Activated naive CD8-positive, alpha-beta T cell treated with anti-CD3 and anti-CD28 coated beads, Interleukin-2, amount 10 ng/mL, durations not matched to agents 7 days and 5 days (primary cell): ENCODE results near the gene EAF2. TPM values are rescaled to one million over a fixed set of nuclear protein-coding genes. Genes with fewer than 3 reads are reported as not detected.
"Not testable (repeated sequence)": the region's sequence is repeated elsewhere in the genome, so short reads cannot be mapped to it uniquely, and the experiment has no call there.

Experiments
- ATAC-seq: fragments of 150-1000 bp; cut with Tn5 transposase; one replicate; pipeline ENCODE4 v1.10.0; 2021; ENCODE audit warnings: low read depth, moderate library complexity
- POLR2A ChIA-PET: fragments of 350-600 bp; sonication (Branson Sonifier 250); formaldehyde crosslinking; loops from one replicate; lab custom pipeline; 2021; ENCODE audit warnings: antibody characterized with exemption; lab: Charles Lee
- DNase-seq: peaks from one replicate; pipeline ENCODE4 v3.0.0; 2021
- H3K27ac Mint-ChIP-seq: one replicate; pipeline ENCODE4 v1.8.0; 2022; ENCODE audit warnings: mild to moderate bottlenecking, mixed read lengths
- H3K27me3 Mint-ChIP-seq: one replicate; pipeline ENCODE4 v1.8.0; 2022; ENCODE audit warnings: mild to moderate bottlenecking, moderate library complexity, mixed read lengths
- H3K36me3 Mint-ChIP-seq: one replicate; pipeline ENCODE4 v1.8.0; 2021; ENCODE audit warnings: mild to moderate bottlenecking, mixed read lengths
- H3K4me1 Mint-ChIP-seq: one replicate; pipeline ENCODE4 v1.8.0; 2021; ENCODE audit warnings: mixed read lengths
- H3K4me3 Mint-ChIP-seq: one replicate; pipeline ENCODE4 v1.8.0; 2022; ENCODE audit warnings: mild to moderate bottlenecking, moderate library complexity, mixed read lengths
- H3K9me3 Mint-ChIP-seq: one replicate; pipeline ENCODE4 v1.8.0; 2021; ENCODE audit warnings: mixed read lengths
- total RNA-seq, 2 experiments: library from RNA; stranded (reverse); gene quantifications; one replicate each; pipeline ENCODE4 v1.2.3, GENCODE V29; 2021

Gene EAF2
- total RNA-seq, 2 experiments from 2014 or later, result 11.4 to 13.3 TPM

DNA sequence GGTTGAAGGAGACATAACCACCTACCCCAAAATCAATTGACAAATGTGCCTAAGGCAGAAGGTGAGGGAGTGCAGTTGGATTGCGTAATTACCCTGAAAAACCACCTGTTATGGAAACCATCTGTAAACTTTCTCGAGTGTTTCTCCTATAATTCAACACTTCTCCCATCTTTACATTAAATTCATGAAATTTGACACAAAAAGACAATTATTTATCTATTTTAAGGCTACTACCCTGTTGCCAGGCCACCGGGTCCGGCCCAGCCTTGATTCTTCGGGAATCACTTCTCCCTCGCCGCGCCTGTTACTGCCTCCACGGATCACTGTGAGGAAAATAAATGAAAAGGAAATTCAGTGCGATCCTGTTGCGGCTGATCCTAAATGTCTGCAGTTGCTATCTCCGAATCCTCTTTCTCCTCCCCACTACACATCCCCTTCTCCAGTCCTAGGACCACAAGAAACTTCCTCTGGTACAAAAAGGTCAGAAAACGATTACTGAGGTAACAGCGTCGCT lies 795 bp upstream of the EAF2 start:
- peak overlapping the region; percentile 95 for H3K4me3 Mint-ChIP-seq
- ATAC-seq (no peak), DNase-seq (peak; percentile 35)
- peak overlapping the region; percentile 90 for H3K27ac Mint-ChIP-seq
- H3K4me1 Mint-ChIP-seq, result peaks cover 37% of the 10 kb centered on the region
- peaks cover 27% of the 10 kb centered on the region for H3K36me3 Mint-ChIP-seq
- no peaks in the 10 kb centered on the region for H3K27me3 Mint-ChIP-seq
- POLR2A ChIA-PET, result interaction anchor here (1.4 to 1.7 kb wide), 4 partner anchors 9 to 86 kb away, joined by 4 to 9 read pairs (median 6); partner anchors contain the start of gene GOLGB1
- H3K9me3 Mint-ChIP-seq, result no peaks in the 10 kb centered on the region

- H3K4me1 Mint-ChIP-seq, result peaks cover 37% of the 10 kb centered on the region
- H3K27me3 Mint-ChIP-seq, result no peaks in the 10 kb centered on the region
- POLR2A ChIA-PET, result interaction anchor here (1.0 to 1.7 kb wide), 5 partner anchors 8 to 519 kb away, joined by 4 to 9 read pairs (median 5); partner anchors contain the start of gene GOLGB1
- H3K27ac Mint-ChIP-seq, result peak overlapping the region; percentile 90
- H3K9me3 Mint-ChIP-seq, result no peaks in the 10 kb centered on the region
- peaks cover 29% of the 10 kb centered on the region for H3K36me3 Mint-ChIP-seq
- peak; percentile 23 for ATAC-seq
- H3K4me3 Mint-ChIP-seq, result peak overlapping the region; percentile 95
- no peak for DNase-seq
Measured at GRCh38 chr3:121835465-121835801, 424 bp downstream of the EAF2 start.

DNA sequence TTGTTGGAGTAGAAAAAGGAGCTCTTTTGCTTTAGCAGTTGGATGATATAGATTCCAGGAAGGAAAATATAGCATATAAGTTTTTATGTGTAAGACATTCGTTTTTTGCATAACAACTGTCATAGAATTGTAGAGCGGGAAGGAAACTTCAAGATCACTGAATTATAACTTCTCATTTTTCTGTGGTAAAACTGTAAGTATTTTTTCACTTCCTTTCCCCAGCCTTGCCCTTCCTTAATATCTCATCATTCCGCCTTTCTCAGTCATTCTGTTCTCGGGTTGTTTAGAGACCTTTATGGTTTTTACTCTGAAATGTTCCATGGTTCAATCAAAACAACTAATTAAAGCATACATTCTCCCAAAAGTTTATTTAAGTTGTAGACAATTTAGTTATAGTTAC lies 1.1 kb downstream of the EAF2 start:
- Mint-ChIP-seq H3K27me3 (no peaks in the 10 kb centered on the region), H3K4me3 (peak overlapping the region; percentile 95), H3K27ac (peak overlapping the region; percentile 62), H3K36me3 (peaks cover 29% of the 10 kb centered on the region), H3K4me1 (peaks cover 33% of the 10 kb centered on the region), H3K9me3 (no peaks in the 10 kb centered on the region)
- POLR2A ChIA-PET, result no interaction called here
- no peak for ATAC-seq
- DNase-seq, result no peak

- Mint-ChIP-seq H3K27ac (no peak overlapping the region), H3K27me3 (no peaks in the 10 kb centered on the region), H3K4me1 (peaks cover 33% of the 10 kb centered on the region), H3K9me3 (no peaks in the 10 kb centered on the region), H3K4me3 (peak overlapping the region; percentile 95), H3K36me3 (peaks cover 27% of the 10 kb centered on the region)
- ATAC-seq (no peak), DNase-seq (no peak)
- POLR2A ChIA-PET, result no interaction called here
Measured at GRCh38 chr3:121836481-121836880, 1.5 kb downstream of the EAF2 start.

- no peak for DNase-seq
- no peak overlapping the region for H3K4me3 Mint-ChIP-seq
- H3K9me3 Mint-ChIP-seq, result no peaks in the 10 kb centered on the region
- peaks cover 16% of the 10 kb centered on the region for H3K4me1 Mint-ChIP-seq
- POLR2A ChIA-PET, result no interaction called here
- no peak overlapping the region for H3K27ac Mint-ChIP-seq
- no peak for ATAC-seq
- H3K36me3 Mint-ChIP-seq, result peaks cover 12% of the 10 kb centered on the region
- no peaks in the 10 kb centered on the region for H3K27me3 Mint-ChIP-seq
Measured at GRCh38 chr3:121839962-121840361, 5.0 kb downstream of the EAF2 start.

DNA sequence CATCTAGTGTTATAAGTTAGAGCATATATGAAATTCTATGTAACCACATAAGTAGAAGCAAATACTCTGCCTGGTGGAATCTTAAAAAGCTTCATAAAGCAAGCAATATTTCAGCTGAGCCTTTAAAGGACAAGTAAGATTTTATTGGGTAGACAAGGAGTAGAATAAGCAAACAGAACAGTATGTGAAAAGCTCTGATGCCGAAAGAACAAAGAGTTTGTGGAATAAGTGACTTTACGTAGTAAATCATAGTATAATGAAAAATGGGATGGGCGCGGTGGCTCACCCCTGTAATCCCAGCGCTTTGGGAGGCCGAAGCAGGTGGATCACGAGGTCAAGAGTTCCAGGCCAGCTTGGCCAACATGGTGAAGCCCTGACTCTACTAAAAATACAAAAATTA lies 9.9 kb downstream of the EAF2 start:
- POLR2A ChIA-PET, result no interaction called here
- Mint-ChIP-seq H3K36me3 (peaks cover 12% of the 10 kb centered on the region), H3K27ac (no peak overlapping the region), H3K4me3 (no peak overlapping the region), H3K4me1 (no peaks in the 10 kb centered on the region), H3K27me3 (no peaks in the 10 kb centered on the region), H3K9me3 (no peaks in the 10 kb centered on the region)
- DNase-seq (no peak), ATAC-seq (no peak)

DNA sequence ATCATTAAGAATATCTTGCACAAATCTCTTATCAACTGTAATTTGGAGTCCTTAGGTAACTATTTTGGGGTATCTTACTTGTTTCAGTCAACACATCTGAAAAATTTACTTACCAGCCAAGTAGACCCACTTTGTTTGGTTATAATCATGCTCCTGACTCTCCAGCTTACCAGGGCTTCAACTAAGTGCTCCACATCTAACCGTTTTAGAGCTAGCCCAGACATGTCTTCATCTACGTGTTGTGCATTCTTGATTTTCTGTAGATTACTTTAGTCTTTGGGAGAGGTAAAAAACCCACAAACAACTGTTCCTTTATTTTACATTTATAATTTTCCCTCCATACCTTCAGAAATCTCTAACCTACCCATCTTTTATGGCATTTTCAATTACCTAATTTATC lies 17.2 kb downstream of the EAF2 start:
- peaks cover 8% of the 10 kb centered on the region for H3K36me3 Mint-ChIP-seq
- no peak overlapping the region for H3K4me3 Mint-ChIP-seq
- H3K27ac Mint-ChIP-seq, result no peak overlapping the region
- H3K4me1 Mint-ChIP-seq, result no peaks in the 10 kb centered on the region
- POLR2A ChIA-PET, result interaction anchor here (0.6 kb wide), 1 partner anchor 233 kb away, joined by 3 read pairs; no protein-coding TSS in a partner anchor
- ATAC-seq (no peak), DNase-seq (no peak)
- H3K9me3 Mint-ChIP-seq, result no peaks in the 10 kb centered on the region
- no peaks in the 10 kb centered on the region for H3K27me3 Mint-ChIP-seq

- Mint-ChIP-seq H3K27me3 (no peaks in the 10 kb centered on the region), H3K27ac (no peak overlapping the region), H3K36me3 (peaks cover 27% of the 10 kb centered on the region), H3K4me3 (no peak overlapping the region), H3K4me1 (no peaks in the 10 kb centered on the region), H3K9me3 (peaks cover 3% of the 10 kb centered on the region)
- no peak for ATAC-seq
- no peak for DNase-seq
- POLR2A ChIA-PET, result no interaction called here
Measured at GRCh38 chr3:121855555-121855954, 20.5 kb downstream of the EAF2 start.

DNA sequence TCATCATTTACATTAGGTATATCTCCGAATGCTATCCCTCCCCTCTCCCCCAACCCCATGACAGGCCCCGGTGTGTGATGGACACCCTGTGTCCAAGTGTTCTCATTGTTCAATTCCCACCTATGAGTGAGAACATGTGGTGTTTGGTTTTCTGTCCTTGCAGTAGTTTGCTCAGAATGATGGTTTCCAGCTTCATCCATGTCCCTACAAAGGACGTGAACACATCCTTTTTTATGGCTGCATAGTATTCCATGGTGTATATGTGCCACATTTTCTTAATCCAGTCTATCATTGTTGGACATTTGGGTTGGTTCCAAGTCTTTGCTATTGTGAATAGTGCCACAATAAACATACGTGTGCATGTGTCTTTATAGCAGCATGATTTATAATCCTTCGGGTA lies 22.8 kb downstream of the EAF2 start:
- not testable (repeated sequence) for H3K27me3 Mint-ChIP-seq, ATAC-seq, H3K27ac Mint-ChIP-seq, H3K4me3 Mint-ChIP-seq, H3K4me1 Mint-ChIP-seq, DNase-seq, H3K9me3 Mint-ChIP-seq
- peaks cover 42% of the 10 kb centered on the region for H3K36me3 Mint-ChIP-seq
- POLR2A ChIA-PET, result interaction anchor here (0.7 kb wide), 1 partner anchor 223 kb away, joined by 3 read pairs; no protein-coding TSS in a partner anchor

DNA sequence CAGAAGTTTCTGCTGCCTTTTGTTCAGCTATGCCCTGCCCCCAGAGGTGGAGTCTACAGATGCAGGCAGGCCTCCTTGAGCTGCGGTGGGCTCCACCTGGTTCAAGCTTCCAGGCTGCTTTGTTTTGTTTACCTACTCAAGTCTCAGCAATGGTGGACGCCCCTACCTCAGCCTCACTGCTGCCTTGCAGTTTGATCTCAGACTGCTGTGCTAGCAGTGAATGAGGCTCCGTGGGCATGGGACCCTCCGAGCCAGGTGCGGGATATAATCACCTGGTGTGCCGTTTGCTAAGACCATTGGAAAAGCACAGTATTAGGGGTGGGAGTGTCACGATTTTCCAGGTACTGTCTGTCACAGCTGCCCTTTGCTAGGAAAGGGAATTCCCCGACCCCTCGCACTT lies 28.2 kb downstream of the EAF2 start:
- DNase-seq, H3K27me3 Mint-ChIP-seq, H3K27ac Mint-ChIP-seq, H3K4me3 Mint-ChIP-seq, ATAC-seq, H3K4me1 Mint-ChIP-seq, POLR2A ChIA-PET, H3K9me3 Mint-ChIP-seq: not testable (repeated sequence)
- peaks cover 47% of the 10 kb centered on the region for H3K36me3 Mint-ChIP-seq

- POLR2A ChIA-PET, result no interaction called here
- H3K9me3 Mint-ChIP-seq, result no peaks in the 10 kb centered on the region
- no peaks in the 10 kb centered on the region for H3K27me3 Mint-ChIP-seq
- no peak overlapping the region for H3K4me3 Mint-ChIP-seq
- H3K4me1 Mint-ChIP-seq, result no peaks in the 10 kb centered on the region
- no peak for DNase-seq
- H3K27ac Mint-ChIP-seq, result no peak overlapping the region
- peaks cover 45% of the 10 kb centered on the region for H3K36me3 Mint-ChIP-seq
- ATAC-seq, result no peak
Measured at GRCh38 chr3:121863801-121864200, 28.8 kb downstream of the EAF2 start.

- H3K9me3 Mint-ChIP-seq, result no peaks in the 10 kb centered on the region
Measured at GRCh38 chr3:121869736-121870135, 34.7 kb downstream of the EAF2 start.

DNA sequence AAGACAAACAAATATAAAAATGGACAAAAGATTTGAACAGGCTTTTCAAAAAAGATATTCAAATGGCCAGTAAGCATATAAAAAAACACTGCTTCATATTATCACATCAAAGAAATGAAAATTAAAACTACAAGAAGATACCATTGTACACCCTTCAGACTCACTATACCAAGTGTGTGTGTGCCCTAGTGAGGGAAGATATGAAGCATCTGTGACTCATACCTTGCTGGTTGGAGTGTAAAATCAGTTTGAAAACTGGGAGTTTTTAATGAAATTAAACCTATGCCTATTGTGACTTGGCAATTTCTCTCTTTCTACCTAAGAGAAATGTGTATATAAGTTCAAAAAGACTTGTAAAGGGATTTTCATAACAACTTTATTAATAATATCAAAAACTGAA lies 35.7 kb downstream of the EAF2 start:
- no peak overlapping the region for H3K4me3 Mint-ChIP-seq
- no peak for DNase-seq
- no peak overlapping the region for H3K27ac Mint-ChIP-seq
- POLR2A ChIA-PET, result no interaction called here
- peaks cover 25% of the 10 kb centered on the region for H3K36me3 Mint-ChIP-seq
- H3K9me3 Mint-ChIP-seq, result no peaks in the 10 kb centered on the region
- ATAC-seq, result no peak
- no peaks in the 10 kb centered on the region for H3K27me3 Mint-ChIP-seq
- no peaks in the 10 kb centered on the region for H3K4me1 Mint-ChIP-seq

More at GRCh38 chr3:121869736-121870135, 34.7 kb downstream of the EAF2 start:
- Mint-ChIP-seq H3K27ac (no peak overlapping the region), H3K36me3 (peaks cover 22% of the 10 kb centered on the region), H3K4me1 (no peaks in the 10 kb centered on the region), H3K27me3 (no peaks in the 10 kb centered on the region), H3K4me3 (no peak overlapping the region)
- POLR2A ChIA-PET, result no interaction called here
- ATAC-seq, result no peak
- DNase-seq, result no peak

DNA sequence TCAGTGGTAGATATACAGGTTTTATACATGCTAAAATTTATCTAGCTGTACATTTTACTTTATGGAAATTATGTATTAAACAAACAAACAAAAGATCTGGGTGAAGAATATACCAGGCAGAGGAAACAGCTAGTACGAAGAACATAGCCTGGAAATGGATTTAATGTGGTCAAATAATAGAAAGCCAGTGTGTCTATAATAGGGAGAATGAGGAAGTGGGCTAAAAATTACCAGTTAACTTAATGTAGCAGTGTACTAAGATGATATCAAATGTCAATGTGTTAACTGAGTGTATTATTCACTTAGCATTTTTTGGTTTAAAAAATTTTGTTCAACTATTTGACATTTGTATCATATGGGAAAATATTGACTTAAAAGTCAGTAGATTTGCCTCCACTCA lies 36.4 kb downstream of the EAF2 start:
- DNase-seq (no peak), ATAC-seq (no peak)
- POLR2A ChIA-PET, result no interaction called here
- H3K4me1 Mint-ChIP-seq, result no peaks in the 10 kb centered on the region
- H3K36me3 Mint-ChIP-seq, result peaks cover 22% of the 10 kb centered on the region
- H3K27me3 Mint-ChIP-seq, result no peaks in the 10 kb centered on the region
- no peak overlapping the region for H3K27ac Mint-ChIP-seq
- H3K9me3 Mint-ChIP-seq, result no peaks in the 10 kb centered on the region
- H3K4me3 Mint-ChIP-seq, result no peak overlapping the region
